GM12864 (cell line): ENCODE results near the gene GATD1.
A peak's percentile ranks its signal among the peaks of the same experiment; 100 is the strongest.

Source experiments
- DNase-seq: peaks from one replicate; pipeline ENCODE4 v3.0.0-alpha.2; 2011; ENCODE audit warnings: low read depth
- H3K4me3 ChIP-seq: 2 replicates; pipeline ENCODE4 v1.5.1; 2011; ENCODE audit warnings: mild to moderate bottlenecking, low read depth, low read length, control low read depth
- TF ChIP-seq, protein P1 (sequence below): IDR thresholded peaks from 2 replicates; pipeline ENCODE4 v1.5.1; 2011; ENCODE audit warnings: low read depth, mild to moderate bottlenecking, moderate library complexity, low read length, control low read depth, inconsistent platforms; ENCODE audit errors: missing control alignments

The GATD1 gene

DNA sequence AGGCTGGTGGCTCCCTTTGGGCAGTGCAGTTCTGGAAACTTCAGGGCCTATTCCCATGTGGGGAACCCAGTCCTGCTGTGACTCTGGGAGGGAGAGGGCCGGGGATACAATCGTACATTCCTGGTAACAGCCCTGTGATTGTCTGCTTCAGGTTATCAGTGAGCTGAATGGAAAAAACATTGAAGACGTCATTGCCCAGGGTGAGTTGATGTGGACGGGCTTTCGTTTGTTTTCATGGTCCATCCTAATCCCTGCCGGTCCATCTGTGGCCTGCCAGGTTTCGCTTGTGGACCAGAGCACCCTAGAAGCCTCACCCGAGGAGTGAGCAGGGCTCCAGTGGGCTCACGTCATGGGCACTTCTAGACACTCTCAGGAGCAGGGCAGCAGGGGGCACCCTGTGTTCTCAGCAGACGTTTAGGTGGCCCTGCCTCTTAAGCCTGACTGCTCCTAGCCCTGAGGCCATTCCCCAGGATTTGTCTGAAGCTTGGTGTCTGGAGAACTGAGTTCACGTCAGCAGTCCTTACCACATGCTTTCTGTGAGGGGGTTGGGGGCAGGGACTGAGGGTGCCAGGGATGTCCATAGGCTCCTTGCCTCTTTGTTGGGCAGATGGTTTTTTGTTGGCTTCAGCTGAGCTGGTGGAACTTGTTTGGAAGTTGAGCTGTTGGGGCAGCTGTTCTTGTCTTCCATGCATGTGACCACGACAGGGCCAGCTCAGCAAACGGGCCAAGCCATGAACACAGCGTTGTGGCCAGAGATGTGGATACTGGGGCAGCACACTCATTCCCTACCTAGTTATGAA, 34.4 kb upstream of the GATD1 start:
- peak overlapping the region; percentile 100 for H3K4me3 ChIP-seq
- TF ChIP-seq, protein P1, sequence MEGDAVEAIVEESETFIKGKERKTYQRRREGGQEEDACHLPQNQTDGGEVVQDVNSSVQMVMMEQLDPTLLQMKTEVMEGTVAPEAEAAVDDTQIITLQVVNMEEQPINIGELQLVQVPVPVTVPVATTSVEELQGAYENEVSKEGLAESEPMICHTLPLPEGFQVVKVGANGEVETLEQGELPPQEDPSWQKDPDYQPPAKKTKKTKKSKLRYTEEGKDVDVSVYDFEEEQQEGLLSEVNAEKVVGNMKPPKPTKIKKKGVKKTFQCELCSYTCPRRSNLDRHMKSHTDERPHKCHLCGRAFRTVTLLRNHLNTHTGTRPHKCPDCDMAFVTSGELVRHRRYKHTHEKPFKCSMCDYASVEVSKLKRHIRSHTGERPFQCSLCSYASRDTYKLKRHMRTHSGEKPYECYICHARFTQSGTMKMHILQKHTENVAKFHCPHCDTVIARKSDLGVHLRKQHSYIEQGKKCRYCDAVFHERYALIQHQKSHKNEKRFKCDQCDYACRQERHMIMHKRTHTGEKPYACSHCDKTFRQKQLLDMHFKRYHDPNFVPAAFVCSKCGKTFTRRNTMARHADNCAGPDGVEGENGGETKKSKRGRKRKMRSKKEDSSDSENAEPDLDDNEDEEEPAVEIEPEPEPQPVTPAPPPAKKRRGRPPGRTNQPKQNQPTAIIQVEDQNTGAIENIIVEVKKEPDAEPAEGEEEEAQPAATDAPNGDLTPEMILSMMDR = no peak

DNA sequence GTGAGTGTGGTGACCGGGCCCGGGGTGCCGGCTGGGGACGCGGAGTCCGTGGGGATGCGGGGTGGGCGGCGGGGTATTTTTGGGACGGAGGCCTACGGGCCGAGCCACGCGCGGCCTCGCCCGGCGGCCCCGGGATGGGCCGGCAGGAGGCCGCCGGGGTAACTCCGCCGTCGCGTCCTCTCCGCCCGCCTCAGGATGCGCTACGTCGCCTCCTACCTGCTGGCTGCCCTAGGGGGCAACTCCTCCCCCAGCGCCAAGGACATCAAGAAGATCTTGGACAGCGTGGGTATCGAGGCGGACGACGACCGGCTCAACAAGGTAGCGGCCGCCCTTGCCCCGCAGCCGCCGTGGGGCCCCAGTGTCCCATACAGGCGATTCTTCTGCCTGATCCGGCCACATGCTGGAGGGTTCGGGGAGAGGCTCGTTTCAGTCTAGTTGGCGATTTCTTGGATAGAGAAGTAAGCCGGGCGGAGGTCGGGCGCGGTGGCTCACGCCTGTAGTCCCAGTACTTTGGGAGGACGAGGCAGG, 32.8 kb upstream of the GATD1 start:
- H3K4me3 ChIP-seq = peak overlapping the region; percentile 100
- TF ChIP-seq, protein P1 = no peak
- no peak for DNase-seq

More for the DNA sequence above, 34.4 kb upstream of the GATD1 start:
- no peak for DNase-seq

DNA sequence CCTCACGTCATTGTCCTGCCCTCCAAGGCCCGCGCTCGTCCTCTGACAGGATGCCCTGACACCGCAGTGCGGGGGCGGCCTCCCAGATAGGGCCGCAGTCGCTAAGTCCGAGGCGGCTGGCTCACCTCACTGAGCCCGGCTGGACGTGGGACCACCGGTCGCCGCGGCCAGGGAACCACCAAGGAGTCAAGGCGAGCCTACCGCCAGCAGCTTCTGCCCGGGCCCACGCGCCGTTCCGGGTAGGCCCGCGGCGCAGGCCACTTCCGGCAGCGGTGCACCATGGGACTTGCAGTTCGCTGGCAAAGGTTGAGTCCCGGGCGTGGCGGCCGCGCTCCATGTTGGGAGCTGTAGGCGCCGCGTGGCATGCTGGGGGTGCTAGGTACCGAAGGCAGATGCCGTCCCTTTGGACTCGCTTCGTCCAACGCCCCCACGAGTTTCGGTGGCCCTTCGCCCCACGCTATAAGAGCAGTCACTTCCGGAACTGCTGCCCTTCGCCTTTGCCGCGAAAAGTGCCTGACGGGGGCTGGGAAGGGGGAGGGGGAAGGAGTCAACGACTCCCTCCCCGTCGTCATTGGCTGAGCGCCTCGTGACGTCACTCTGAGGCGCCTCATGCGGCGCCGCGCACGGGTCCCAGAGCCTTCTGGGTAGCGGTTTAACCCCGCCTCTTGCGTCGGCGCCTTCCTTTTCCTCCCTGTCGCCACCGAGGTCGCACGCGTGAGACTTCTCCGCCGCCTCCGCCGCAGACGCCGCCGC, 32.2 kb upstream of the GATD1 start, which contains the start of gene RPLP2:
Gene RPLP2 (plus strand): TSS at position 681 of the 753 bp plus-strand sequence. CDS start 268 bp downstream, outside the sequence.
- TF ChIP-seq, protein P1 = no peak
- DNase-seq = peak; percentile 91
- peak within 1 kb of the TSS; percentile 100 for H3K4me3 ChIP-seq

DNA sequence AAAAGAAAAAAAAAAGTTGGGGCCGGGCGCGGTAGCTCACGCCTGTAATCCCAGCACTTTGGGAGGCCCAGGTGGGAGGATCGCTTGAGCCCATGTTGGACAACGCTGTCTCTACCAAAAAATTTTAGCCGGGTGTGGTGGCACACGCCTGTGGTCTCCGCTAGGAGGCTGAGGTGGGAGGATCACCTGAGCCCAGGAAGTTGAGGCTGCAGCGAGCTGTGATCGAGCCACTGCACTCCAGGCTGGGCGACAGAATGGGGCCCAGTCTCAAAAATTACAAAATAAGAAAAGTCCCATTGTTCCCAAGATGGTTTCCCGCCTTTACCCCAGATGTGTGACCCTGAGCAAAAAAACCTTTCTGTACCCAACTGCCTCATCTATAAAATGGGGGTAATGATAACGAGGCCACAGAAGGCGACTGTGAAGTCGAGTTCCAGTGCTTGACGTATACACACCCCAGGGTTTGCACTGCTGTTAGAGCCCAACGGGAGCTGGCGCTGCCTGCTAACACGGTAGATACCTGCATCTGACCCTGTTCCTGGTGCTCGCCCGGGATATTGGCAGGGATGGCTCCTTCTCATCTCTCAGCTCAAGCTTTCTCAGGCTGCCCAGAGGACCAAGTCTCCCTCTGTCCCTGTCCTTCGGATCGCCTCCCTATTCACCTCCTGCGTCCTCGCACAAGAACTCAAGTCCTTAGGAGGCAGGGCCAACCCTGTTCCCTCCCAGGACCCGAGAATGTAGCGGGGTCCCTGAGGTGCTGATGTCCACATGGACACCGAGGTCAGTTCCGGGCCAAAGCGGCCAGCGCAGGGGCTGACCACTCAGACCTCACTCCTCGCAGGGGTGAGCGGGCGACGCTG, 31.4 kb upstream of the GATD1 start:
- TF ChIP-seq, protein P1 = peak; percentile 33
- peak overlapping the region; percentile 100 for H3K4me3 ChIP-seq
- no peak for DNase-seq

DNA sequence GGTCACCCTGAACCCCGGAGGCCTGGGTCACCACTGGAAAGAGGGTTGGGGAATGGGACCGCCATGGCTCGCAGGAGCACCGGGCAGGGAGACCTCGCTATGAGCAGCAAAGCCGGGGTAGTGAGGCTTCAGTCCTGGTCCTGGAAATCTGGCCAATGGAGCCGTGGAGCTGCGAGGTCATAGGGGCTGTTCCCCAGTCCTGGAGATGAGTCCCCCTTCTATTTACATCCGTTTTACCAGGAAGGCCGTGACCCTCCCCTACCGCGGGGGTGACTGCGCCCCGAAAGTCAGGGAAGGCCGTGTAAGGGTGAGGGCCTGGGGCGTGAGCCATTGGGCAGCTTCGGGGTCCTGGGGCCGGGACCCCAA, 27.3 kb upstream of the GATD1 start:
- peak overlapping the region; percentile 60 for H3K4me3 ChIP-seq
- TF ChIP-seq, protein P1 = no peak
- no peak for DNase-seq

DNA sequence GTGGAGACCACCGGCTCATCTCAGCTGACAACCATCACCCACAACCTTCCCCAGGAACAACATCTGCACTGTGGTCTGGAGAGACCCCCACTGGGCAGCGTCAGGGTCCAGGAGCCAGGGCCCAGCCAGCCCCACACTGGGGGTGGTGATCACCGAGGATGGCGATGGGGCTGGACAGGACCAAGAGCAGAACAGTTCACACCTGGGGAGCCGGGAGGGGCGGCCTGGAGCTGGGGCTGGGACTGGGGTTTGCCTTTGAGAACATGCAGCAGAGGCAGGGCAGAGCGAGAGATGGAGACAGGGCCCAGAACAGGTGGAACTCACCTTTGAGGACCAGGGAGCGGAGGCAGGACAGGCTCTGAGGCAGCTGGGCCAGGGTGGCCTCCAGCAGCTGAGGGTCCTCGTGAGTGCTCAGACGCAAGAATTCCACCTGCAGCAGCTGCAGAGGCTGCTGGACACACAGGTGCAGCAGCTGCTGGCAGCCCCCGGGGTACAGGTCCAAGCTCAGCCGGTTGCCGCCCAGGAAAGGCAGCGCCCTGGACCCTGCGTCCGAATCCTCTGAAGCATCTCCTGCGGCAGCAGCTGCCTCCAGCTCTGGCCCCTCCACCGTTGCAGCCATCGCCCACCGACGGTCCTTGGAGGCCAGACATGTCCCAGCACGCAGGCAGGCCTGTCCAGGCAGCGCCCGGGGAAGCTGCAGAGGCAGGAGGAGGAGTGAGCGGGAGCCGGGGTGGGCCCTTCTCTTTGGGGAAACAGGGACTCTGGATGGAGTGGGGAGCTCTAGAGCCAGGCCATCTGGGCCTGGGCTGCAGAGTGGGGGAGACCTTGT, 26.7 kb upstream of the GATD1 start:
- TF ChIP-seq, protein P1 = no peak
- DNase-seq = no peak
- peak overlapping the region; percentile 60 for H3K4me3 ChIP-seq
